GM18502 (cell line): ENCODE measurements around the gene DSCAML1.

ENCODE experiments used
- ATAC-seq: cut with Tn5 transposase; IDR thresholded peaks from one replicate; pipeline ENCODE4 v1.9.1; 2021; ENCODE audit warnings: mild to moderate bottlenecking; ENCODE audit not compliant: unreplicated experiment, poor library complexity

DSCAML1 gene

GRCh38 chr11:117488996-117489952 is 307.7 kb downstream of the DSCAML1 start:
- no peak for ATAC-seq

- no peak for ATAC-seq
Measured at GRCh38 chr11:117486059-117486458, 311.0 kb downstream of the DSCAML1 start.

DNA sequence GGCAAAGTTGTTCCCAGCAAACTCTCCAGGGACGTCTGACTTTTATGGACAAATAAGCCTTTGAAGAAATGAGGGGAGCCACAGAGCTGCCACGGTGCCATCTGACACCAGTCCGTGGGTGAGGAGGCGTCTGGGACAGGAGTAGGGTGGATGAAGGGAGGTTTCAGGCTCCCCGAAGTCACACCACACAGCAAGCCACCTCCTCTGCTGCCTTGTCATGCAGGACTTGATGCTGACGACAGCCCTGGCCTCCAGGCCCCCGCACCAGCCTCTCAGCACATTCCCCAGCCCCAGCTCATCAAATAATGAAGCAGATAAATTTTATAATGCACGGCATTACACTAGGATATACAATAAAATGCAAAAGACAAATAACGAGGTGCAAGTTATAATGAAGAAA is 312.9 kb downstream of the DSCAML1 start:
- no peak for ATAC-seq

- no peak for ATAC-seq
Measured at GRCh38 chr11:117483372-117483771, 313.6 kb downstream of the DSCAML1 start.

DNA sequence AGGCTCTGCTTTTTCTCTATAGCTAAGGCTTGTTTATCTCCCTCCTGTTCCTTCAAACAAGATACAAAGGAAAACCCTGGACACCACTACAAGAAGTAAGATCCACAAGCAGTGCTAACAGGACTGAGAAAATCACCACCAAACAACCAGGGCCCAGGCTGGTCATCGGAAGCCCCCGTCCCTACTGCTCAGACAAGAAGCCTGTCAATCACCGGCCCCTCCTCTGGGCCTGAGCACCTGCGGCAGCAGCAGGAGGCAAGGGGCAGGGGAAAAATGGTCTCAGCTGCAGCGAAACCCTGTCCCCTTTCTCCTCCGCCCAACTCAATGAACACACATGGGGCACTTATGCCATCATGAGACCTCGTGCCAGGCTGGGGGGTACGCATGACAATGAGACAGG is 314.1 kb downstream of the DSCAML1 start:
- no peak for ATAC-seq

GRCh38 chr11:117481885-117482284 is 315.1 kb downstream of the DSCAML1 start:
- ATAC-seq, result no peak

DNA sequence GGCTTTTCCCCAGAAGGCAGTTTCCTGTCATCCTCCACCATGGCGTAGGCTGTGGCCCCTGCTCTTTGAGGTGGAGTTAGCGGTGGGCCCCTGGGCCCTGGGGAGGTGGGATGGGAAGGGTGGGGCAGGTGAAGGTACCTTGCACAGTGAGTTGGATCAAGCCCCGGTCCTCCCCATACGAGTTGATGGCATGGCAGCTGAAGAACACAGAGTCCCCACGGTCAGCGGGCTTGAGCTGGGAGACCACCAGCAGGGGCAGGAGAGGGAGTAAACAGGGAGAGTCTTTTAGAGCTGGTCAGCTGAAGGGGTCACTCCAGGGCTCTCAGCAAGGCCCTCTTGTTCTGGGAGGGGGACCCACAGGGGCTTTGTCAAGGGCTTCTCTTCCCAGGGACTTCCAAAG is 316.0 kb downstream of the DSCAML1 start:
- no peak for ATAC-seq

GRCh38 chr11:117480221-117480620 is 316.8 kb downstream of the DSCAML1 start:
- ATAC-seq, result no peak

DNA sequence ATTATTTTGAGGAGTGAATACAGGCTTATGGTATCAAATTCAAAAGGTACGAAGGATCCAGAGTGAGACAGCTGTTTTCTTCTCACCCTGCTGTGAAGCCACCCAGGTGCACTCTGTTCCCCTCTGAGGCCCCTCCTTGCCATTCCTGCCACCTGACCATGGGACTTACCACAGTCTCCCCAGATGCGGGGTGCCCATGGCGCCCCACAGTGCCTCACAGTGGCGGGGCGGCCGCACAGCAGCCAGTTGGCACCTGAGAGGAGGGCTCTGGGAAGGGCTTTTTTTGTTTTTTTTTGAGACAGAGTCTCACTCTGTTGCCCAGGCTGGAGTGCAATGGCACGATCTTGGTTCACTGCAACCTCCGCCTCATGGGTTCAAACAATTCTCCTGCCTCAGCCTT is 317.6 kb downstream of the DSCAML1 start:
- no peak for ATAC-seq

- no peak for ATAC-seq
Measured at GRCh38 chr11:117478926-117479325, 318.1 kb downstream of the DSCAML1 start.

DNA sequence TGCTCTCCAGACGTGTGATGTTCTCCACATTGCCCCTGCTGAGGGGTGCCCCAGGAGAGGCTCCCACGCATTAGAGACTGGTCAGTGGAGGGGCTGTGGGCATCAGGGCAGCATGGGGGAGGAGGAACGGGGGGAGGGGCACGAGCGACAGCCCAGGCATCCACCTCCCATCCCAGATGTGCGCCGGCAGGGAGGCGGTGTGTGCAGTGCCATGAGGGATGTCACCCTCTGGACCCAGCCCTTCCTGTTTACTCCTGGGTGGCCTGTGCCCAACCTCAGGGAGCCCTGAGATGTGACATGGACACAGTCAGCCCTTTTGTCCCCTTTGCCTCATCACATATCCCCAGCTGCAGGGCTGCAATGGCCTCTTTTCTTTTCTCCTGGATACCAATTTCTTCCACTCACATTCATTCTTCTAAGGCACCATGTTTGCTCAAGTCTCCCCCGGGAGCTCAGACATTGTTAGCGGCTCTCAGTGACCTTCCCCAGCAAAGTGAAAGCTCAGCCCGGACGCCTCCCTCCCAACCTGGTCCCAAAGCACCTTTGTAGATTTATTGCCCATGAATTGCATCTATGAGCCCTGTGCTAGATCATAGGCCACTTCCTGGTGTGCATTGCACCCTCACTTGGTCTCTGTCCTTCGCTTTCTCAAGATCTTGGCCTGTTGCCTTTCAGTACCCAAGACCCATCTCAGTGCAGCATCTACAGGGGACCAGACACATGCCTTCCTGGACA is 318.7 kb downstream of the DSCAML1 start:
- no peak for ATAC-seq

DNA sequence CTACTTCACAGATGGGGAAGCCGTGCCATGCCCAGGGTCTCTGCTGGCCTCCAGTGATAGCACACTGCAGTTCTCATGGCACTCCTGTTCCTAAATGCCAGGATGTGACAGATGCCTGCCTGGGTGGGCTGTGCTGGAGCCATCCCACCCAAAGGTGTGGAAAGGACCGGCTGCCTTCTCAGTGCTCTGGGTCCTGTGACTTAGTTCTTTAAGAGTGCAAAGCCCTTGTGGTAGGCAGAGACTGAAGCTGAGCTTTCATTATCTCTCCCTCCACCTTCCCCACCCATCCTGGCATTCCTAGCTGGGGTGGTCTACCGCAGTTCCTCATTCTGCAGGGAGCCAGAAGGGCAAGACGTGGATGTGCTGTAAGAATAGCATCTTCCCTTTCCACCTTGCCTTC is 319.3 kb downstream of the DSCAML1 start:
- ATAC-seq, result no peak

DNA sequence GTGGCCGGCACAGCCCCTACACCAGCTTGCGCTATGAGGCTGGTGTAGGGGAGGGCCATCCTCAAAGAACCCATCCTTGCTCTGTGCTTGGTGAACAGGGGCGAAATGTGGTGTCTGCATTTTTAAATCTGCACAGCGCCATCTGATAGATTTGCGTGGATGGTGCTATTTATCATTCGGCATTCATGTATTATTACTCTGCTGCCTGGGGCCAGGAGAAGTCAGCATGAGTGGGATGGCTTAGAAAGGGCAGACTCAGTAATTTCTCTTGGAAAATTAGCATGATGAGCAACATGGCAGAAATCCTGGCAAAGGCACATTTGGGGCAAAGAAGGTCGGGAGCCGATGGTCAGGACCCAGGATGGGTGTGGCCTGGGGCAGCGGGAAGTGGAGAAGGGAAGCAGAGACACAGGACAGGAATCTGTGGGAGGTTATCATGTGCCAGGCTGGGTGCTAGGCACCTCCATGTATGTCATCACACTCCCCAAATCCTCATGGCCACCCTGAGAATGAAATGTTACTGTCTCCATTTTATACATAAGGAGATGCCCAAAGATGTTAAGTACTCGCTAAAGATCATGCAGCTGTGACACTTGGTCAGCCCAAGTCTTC is 320.4 kb downstream of the DSCAML1 start:
- no peak for ATAC-seq

DNA sequence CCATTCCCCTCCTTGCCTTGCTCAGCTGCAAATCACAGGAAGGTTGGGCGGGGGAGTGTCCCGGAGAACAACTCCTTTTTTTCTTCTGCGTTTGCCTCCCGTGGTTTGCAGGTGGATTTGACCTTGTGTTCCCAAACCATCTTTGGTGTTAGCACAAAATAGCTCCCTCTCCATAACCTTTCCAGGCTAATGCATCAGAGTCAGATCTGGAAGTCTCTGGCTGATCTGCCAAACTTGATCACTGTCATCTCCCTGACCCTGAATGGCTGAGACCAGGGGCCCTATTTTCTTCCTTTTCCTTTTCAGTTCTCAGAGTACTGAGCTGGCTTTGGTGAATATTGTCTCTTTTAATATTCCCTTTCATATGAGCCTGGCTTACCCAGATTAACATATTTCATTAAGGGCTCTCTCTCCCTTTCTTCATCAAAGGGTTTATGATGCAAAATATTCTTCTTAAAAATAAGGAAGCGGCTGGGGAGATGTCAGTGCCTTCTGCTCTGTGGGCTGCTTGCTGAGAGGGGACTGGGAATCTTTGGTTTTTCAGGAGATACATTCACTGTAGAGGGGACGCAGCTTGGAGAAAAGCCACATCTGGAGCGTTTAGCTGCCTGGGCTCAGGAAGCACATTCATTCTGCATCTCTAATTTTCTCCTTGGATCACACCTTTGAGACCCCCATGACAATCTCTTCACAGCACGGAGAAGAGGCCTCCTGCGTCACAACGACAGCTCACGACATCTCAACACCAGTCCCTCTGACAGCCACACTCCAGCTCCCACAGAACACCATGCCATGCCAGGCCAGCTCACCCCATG is 321.1 kb downstream of the DSCAML1 start:
- ATAC-seq, result no peak

DNA sequence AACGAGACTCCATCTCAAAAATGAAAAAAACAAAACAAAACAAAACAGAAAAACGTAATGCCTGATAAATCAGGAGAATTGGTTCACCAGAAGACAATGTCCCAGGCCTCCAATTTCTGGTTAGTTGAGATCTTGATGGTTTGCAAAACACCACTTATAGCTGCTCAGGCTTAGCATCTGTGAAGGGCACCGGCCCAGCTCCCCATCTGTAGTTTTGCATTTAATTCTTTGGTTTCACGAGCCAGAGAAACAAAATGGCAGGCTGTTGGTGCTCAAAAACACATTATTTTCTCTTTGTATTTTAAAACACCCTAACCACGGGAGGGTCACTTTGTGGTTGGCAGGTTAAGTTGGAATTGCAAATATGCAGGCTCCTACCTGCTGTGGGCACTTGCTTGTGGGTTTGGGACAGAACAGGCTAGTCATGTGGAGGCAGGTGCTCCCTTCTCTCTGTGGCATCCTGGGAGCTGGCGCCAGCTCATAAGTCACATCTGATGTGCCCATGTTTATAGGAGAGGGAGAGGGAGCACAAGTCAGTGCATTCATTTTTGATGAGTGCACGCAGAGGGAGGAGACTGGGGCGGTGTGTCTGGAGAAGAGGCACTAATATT is 323.4 kb downstream of the DSCAML1 start:
- no peak for ATAC-seq

- ATAC-seq, result no peak
Measured at GRCh38 chr11:117471776-117472175, 325.2 kb downstream of the DSCAML1 start.

DNA sequence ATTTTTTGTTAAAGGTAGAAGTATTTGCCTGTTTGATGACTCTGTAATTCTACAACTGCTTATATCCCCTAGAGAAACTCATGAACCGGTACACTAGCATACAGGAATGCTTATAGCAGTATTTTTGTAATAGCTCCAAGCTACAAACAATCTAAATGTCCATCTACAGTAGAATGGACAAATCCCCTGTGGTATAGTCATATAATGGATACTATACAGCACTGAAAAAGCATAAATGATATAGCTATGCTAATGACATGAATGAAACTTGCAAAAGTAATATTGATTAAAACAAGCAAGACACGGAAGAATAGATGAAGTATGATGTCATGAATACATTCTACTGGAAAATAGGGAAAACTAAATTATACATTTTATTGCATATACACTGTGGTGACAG is 326.4 kb downstream of the DSCAML1 start:
- ATAC-seq, result no peak

DNA sequence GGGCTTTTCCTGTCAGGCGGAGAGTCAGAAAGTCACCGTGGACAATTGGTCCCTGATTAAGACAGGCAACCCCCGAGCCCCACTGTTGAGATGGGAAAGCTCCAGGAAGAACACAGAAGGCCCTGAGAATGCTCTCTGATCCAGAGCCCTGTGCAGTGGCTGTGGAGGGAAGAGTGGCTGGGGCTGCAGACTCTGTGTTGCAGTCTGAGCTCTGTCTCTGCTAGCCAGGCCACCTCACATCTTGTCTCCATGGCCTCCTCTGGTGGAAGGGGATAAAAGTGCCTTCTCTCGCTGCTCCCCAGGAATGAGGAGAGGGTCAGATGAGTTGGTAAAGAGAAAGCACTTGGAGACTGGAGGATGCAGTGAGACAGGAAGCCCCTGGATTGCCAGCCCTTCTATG is 328.1 kb downstream of the DSCAML1 start:
- no peak for ATAC-seq

DNA sequence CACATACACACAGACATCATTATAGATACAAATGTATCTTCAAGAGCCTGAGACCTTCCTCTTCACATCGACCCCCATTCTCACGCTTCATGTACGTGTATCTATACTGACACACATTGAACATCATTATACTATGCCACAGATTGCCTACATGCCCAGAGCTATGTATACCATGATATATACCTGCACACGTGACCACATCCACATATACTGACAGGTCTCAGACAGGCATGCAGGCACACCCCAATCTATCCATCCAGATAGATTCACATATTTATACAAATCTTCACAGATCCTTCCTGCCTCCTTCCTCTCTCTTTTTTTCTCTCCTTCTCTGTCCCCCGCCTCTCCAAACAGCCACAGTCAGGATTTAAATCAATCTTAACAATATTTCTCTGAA is 329.2 kb downstream of the DSCAML1 start:
- no peak for ATAC-seq

- ATAC-seq, result no peak
Measured at GRCh38 chr11:117466966-117467365, 330.1 kb downstream of the DSCAML1 start.
